ENCODE data around the gene ASCL2. TPM values are rescaled to one million over a fixed set of nuclear protein-coding genes. Genes with fewer than 3 reads are reported as not detected.
"Not testable (repeated sequence)": the region's sequence is repeated elsewhere in the genome, so short reads cannot be mapped to it uniquely, and the experiment has no call there.

ASCL2 gene
- total RNA-seq, 1 experiment from 2014 or later = not detected

- Histone ChIP-seq H3K4me3 (no peak overlapping the region), H3K9me3 (no peaks in the 10 kb centered on the region), H3K27me3 (no peaks in the 10 kb centered on the region), H3K36me3 (no peaks in the 10 kb centered on the region)
- no peak for DNase-seq
Measured at GRCh38 chr11:2259466-2259830, 10.9 kb downstream of the ASCL2 start.

- Histone ChIP-seq H3K27me3 (no peaks in the 10 kb centered on the region; the same call in 1 of the 2 replicates), H3K4me3 (no peak overlapping the region), H3K9me3 (no peaks in the 10 kb centered on the region), H3K36me3 (no peaks in the 10 kb centered on the region)
- DNase-seq = no peak
Measured at GRCh38 chr11:2258501-2259465, 11.6 kb downstream of the ASCL2 start.

GRCh38 chr11:2256951-2257700, 13.3 kb downstream of the ASCL2 start:
- no peaks in the 10 kb centered on the region for H3K36me3 ChIP-seq
- DNase-seq = no peak
- no peaks in the 10 kb centered on the region for H3K9me3 ChIP-seq
- H3K4me3 ChIP-seq = no peak overlapping the region
- no peaks in the 10 kb centered on the region; the same call in 1 of the 2 replicates for H3K27me3 ChIP-seq

GRCh38 chr11:2256293-2256913, 14.0 kb downstream of the ASCL2 start:
- H3K4me3 ChIP-seq = no peak overlapping the region
- H3K9me3 ChIP-seq = no peaks in the 10 kb centered on the region
- no peak for DNase-seq
- H3K36me3 ChIP-seq = no peaks in the 10 kb centered on the region
- no peaks in the 10 kb centered on the region; the same call in 1 of the 2 replicates for H3K27me3 ChIP-seq

- no peaks in the 10 kb centered on the region for H3K9me3 ChIP-seq
- no peak overlapping the region for H3K4me3 ChIP-seq
- H3K36me3 ChIP-seq = no peaks in the 10 kb centered on the region
- H3K27me3 ChIP-seq = no peaks in the 10 kb centered on the region; the same call in 1 of the 2 replicates
- no peak for DNase-seq
Measured at GRCh38 chr11:2252018-2252417, 18.4 kb downstream of the ASCL2 start.

GRCh38 chr11:2251138-2251537, 19.2 kb downstream of the ASCL2 start:
- no peak for DNase-seq
- no peaks in the 10 kb centered on the region; the same call in 1 of the 2 replicates for H3K27me3 ChIP-seq

GRCh38 chr11:2250485-2250884, 19.9 kb downstream of the ASCL2 start:
- no peak overlapping the region for H3K4me3 ChIP-seq
- no peak for DNase-seq
- no peaks in the 10 kb centered on the region for H3K9me3 ChIP-seq
- no peaks in the 10 kb centered on the region; the same call in 1 of the 2 replicates for H3K27me3 ChIP-seq
- H3K36me3 ChIP-seq = no peaks in the 10 kb centered on the region

More at GRCh38 chr11:2251138-2251537, 19.2 kb downstream of the ASCL2 start:
- Histone ChIP-seq H3K9me3 (no peaks in the 10 kb centered on the region), H3K4me3 (no peak overlapping the region), H3K36me3 (no peaks in the 10 kb centered on the region)

- no peaks in the 10 kb centered on the region for H3K36me3 ChIP-seq
- H3K9me3 ChIP-seq = no peaks in the 10 kb centered on the region
- no peak for DNase-seq
- no peak overlapping the region for H3K4me3 ChIP-seq
- no peaks in the 10 kb centered on the region; the same call in 1 of the 2 replicates for H3K27me3 ChIP-seq
Measured at GRCh38 chr11:2250041-2250440, 20.3 kb downstream of the ASCL2 start.

GRCh38 chr11:2249189-2249916, 21.0 kb downstream of the ASCL2 start:
- Histone ChIP-seq H3K27me3 (peaks cover 2% of the 10 kb centered on the region), H3K4me3 (no peak overlapping the region), H3K36me3 (no peaks in the 10 kb centered on the region), H3K9me3 (no peaks in the 10 kb centered on the region)
- DNase-seq = no peak

GRCh38 chr11:2248762-2249161, 21.6 kb downstream of the ASCL2 start:
- DNase-seq = no peak
- Histone ChIP-seq H3K9me3 (no peaks in the 10 kb centered on the region), H3K36me3 (no peaks in the 10 kb centered on the region), H3K4me3 (no peak overlapping the region), H3K27me3 (peaks cover 2% of the 10 kb centered on the region; the same call in 1 of the 2 replicates)

GRCh38 chr11:2248242-2248641, 22.1 kb downstream of the ASCL2 start:
- Histone ChIP-seq H3K36me3 (no peaks in the 10 kb centered on the region), H3K4me3 (no peak overlapping the region), H3K9me3 (no peaks in the 10 kb centered on the region; the same call in 1 of the 2 replicates), H3K27me3 (peaks cover 2% of the 10 kb centered on the region; the same call in 1 of the 2 replicates)
- DNase-seq = no peak

GRCh38 chr11:2247496-2247895, 22.9 kb downstream of the ASCL2 start:
- Histone ChIP-seq H3K27me3 (peaks cover 2% of the 10 kb centered on the region; the same call in 1 of the 2 replicates), H3K9me3 (peaks cover 2% of the 10 kb centered on the region; the same call in 1 of the 2 replicates), H3K36me3 (no peaks in the 10 kb centered on the region), H3K4me3 (no peak overlapping the region)
- no peak for DNase-seq

- Histone ChIP-seq H3K4me3 (no peak overlapping the region), H3K36me3 (no peaks in the 10 kb centered on the region), H3K27me3 (peaks cover 3% of the 10 kb centered on the region; the same call in 1 of the 2 replicates), H3K9me3 (peaks cover 16% of the 10 kb centered on the region; the same call in 1 of the 2 replicates)
- DNase-seq = no peak
Measured at GRCh38 chr11:2240834-2241233, 29.6 kb downstream of the ASCL2 start.

GRCh38 chr11:2237457-2238238, 32.7 kb downstream of the ASCL2 start:
- no peak overlapping the region for H3K4me3 ChIP-seq
- H3K9me3 ChIP-seq = peaks cover 16% of the 10 kb centered on the region; the same call in 1 of the 2 replicates
- H3K36me3 ChIP-seq = no peaks in the 10 kb centered on the region
- DNase-seq = no peak
- 0 out of 2 replicates have a peak, but pooled peaks cover 2% of the 10 kb centered on the region for H3K27me3 ChIP-seq

- not testable (repeated sequence) for H3K36me3 ChIP-seq, DNase-seq, H3K27me3 ChIP-seq, H3K4me3 ChIP-seq, H3K9me3 ChIP-seq
Measured at GRCh38 chr11:2236381-2237134, 33.8 kb downstream of the ASCL2 start.

All from MG63 (cell line).